HepG2 (cell line): Measurements from ENCODE around the gene MED4. TPM values are rescaled to one million over a fixed set of nuclear protein-coding genes. Genes with fewer than 3 reads are reported as not detected.

Experiments used
- ATAC-seq: fragments of 200-7000 bp; cut with Tn5 transposase; 3 replicates; pipeline ENCODE4 v1.9.1; 2020; ENCODE audit warnings: mild to moderate bottlenecking, moderate library complexity
- BruUV-seq: library from RNA; stranded (reverse); fragments of 400-500 nt; replicated peaks from 2 replicates; lab custom pipeline; 2021; lab: Mats Ljungman, UMichigan
- CTCF ChIA-PET: fragments of 300-600 bp; formaldehyde crosslinking; extraction: SDS; loops from one replicate; lab custom pipeline; 2021; ENCODE audit warnings: low total read pairs, inconsistent platforms, low intra/inter-chr PET ratio; lab: Yijun Ruan, JAX
- POLR2A ChIA-PET: fragments of 350-600 bp; sonication (Branson Sonifier 250); formaldehyde crosslinking; loops from one replicate; lab custom pipeline; 2020; ENCODE audit warnings: antibody characterized with exemption, inconsistent platforms; lab: Yijun Ruan, JAX
- DNase-seq: peaks from one replicate; pipeline ENCODE4 v3.0.0-alpha.2; 2015; ENCODE audit warnings: low spot score
- FAIRE-seq: peaks from 3 replicates; lab custom pipeline; 2011; peaks lifted over from hg19 to GRCh38; lab: Jason Lieb, UNC
- H2AFZ ChIP-seq: one replicate; pipeline ENCODE4 v1.6.1; 2011; ENCODE audit warnings: low read length, inconsistent platforms
- H3K27ac ChIP-seq: fragments of 300-600 bp; 3 replicates; pipeline ENCODE4 v1.8.0; 2011; ENCODE audit warnings: mixed run types, mild to moderate bottlenecking, mixed read lengths, low read length, inconsistent platforms; ENCODE audit not compliant: insufficient read depth; ENCODE audit errors: extremely low read length
- H3K27me3 ChIP-seq, 2 experiments: fragments of 200-600 bp in 1 of 2; 2 replicates in 1 of 2; 3 replicates in 1 of 2; pipeline versions ENCODE4 v1.6.0 to v1.8.0; 2011; ENCODE audit warnings: low read length in 2 of 2, mild to moderate bottlenecking in 2 of 2, moderate library complexity in 2 of 2, inconsistent platforms in 1 of 2; ENCODE audit not compliant: insufficient read depth in 2 of 2, control insufficient read depth in 1 of 2
- H3K36me3 ChIP-seq, 2 experiments: fragments of 200-600 bp in 1 of 2; replicated peaks in 1 of 2; 2 replicates in 1 of 2; 3 replicates in 1 of 2; pipeline versions ENCODE4 v1.5.1 to v1.8.0; 2011; ENCODE audit warnings: low read length in 2 of 2, inconsistent platforms in 1 of 2; ENCODE audit not compliant: insufficient read depth in 2 of 2, control insufficient read depth in 1 of 2
- H3K4me1 ChIP-seq: 2 replicates; pipeline ENCODE4 v1.5.1; 2012; ENCODE audit warnings: low read length, inconsistent platforms; ENCODE audit not compliant: insufficient read depth
- H3K4me2 ChIP-seq: 2 replicates; pipeline ENCODE4 v1.6.0; 2011; ENCODE audit warnings: low read depth, low read length, inconsistent platforms
- H3K4me3 ChIP-seq, 3 experiments: fragments of 200-600 bp in 1 of 3; sonication (generic), shearing (Covaris generic) in 1 of 3; replicated peaks in 1 of 3; 2 replicates each; pipeline ENCODE4 v1.5.1; 2011 to 2016; ENCODE audit warnings: low read length in 3 of 3, inconsistent platforms in 2 of 3, low read depth in 2 of 3, mild to moderate bottlenecking in 2 of 3, control low read depth in 1 of 3, mixed read lengths in 1 of 3; ENCODE audit not compliant: insufficient read depth in 1 of 3
- H3K79me2 ChIP-seq: one replicate; pipeline ENCODE4 v1.6.1; 2011; ENCODE audit warnings: low read length, inconsistent platforms; ENCODE audit not compliant: insufficient read depth
- H3K9ac ChIP-seq: 2 replicates; pipeline ENCODE4 v1.6.0; 2011; ENCODE audit warnings: mild to moderate bottlenecking, low read depth, low read length, inconsistent platforms; ENCODE audit not compliant: insufficient read depth
- H3K9me3 ChIP-seq: 2 replicates; pipeline ENCODE4 v1.5.1; 2012; ENCODE audit warnings: mild to moderate bottlenecking, low read length
- H4K20me1 ChIP-seq: 2 replicates; pipeline ENCODE4 v1.6.0; 2011; ENCODE audit warnings: inconsistent platforms, mild to moderate bottlenecking, low read length, moderate library complexity; ENCODE audit not compliant: insufficient read depth
- CCDC6 ChIP-seq: sonication (generic); formaldehyde crosslinking; IDR thresholded peaks from 2 replicates; pipeline ENCODE4 v1.8.1; 2022; ENCODE audit warnings: mild to moderate bottlenecking, missing genetic modification reagents, moderate library complexity
- FOXC1 ChIP-seq: sonication (generic); formaldehyde crosslinking; IDR thresholded peaks from 2 replicates; pipeline ENCODE4 v1.8.0; 2022; ENCODE audit warnings: mild to moderate bottlenecking, missing genetic modification reagents, borderline replicate concordance
- GATA4 ChIP-seq: sonication (generic); IDR thresholded peaks from 2 replicates; pipeline ENCODE4 v1.6.1; 2016; ENCODE audit warnings: antibody characterized with exemption, low read depth, borderline replicate concordance
- NCOA5 ChIP-seq: sonication (generic); formaldehyde crosslinking; IDR thresholded peaks from 2 replicates; pipeline ENCODE4 v1.4.0; 2020; ENCODE audit warnings: missing genetic modification reagents
- PAX8 ChIP-seq: sonication (generic); formaldehyde crosslinking; IDR thresholded peaks from 2 replicates; pipeline ENCODE4 v1.8.0; 2022; ENCODE audit warnings: mild to moderate bottlenecking, missing genetic modification reagents, borderline replicate concordance
- SOX13 ChIP-seq, 3 experiments: fragments of 450-650 bp in 1 of 3; sonication (generic) in 1 of 3; formaldehyde crosslinking in 1 of 3; IDR thresholded peaks in 2 of 3; conservative IDR thresholded peaks in 1 of 3; 2 replicates each; pipeline versions ENCODE4 v1.5.0 to v1.6.1; 2016 to 2020; ENCODE audit warnings: antibody characterized with exemption in 1 of 3, mild to moderate bottlenecking in 1 of 3, missing compliant biosample characterization in 1 of 3, missing genetic modification reagents in 1 of 3, moderate library complexity in 1 of 3
- ZBTB39 ChIP-seq: sonication (generic); formaldehyde crosslinking; IDR thresholded peaks from 2 replicates; pipeline ENCODE4 v1.5.0; 2020; ENCODE audit warnings: missing genetic modification reagents
- ZNF280B ChIP-seq: sonication (generic); formaldehyde crosslinking; IDR thresholded peaks from 2 replicates; pipeline ENCODE4 v1.5.0; 2020; ENCODE audit warnings: missing genetic modification reagents, mild to moderate bottlenecking, borderline replicate concordance
- ZNF296 ChIP-seq: sonication (generic); formaldehyde crosslinking; conservative IDR thresholded peaks from 2 replicates; pipeline ENCODE4 v1.5.0; 2020; ENCODE audit warnings: mild to moderate bottlenecking, missing genetic modification reagents
- WGBS: methylation state at CpG from one replicate; pipeline ENCODE4 v1.1.6; 2017; ENCODE audit warnings: low lambda C conversion rate; 5-methylcytosine and 5-hydroxymethylcytosine counted together
- in situ Hi-C: cut with HindIII; loops from 2 replicates; pipeline ENCODE4 v1.10.0; 2017; ENCODE audit warnings: low pct_unique_long_range_greater_than_20kb; ENCODE audit not compliant: extremely low pct_ligation_motif_present
- intact Hi-C: fragments of 100-400 bp; cut with micrococcal nuclease; formaldehyde crosslinking; loops from one replicate; pipeline ENCODE4 v1.10.0; 2022; ENCODE audit not compliant: unreplicated experiment
- polyA plus RNA-seq, 8 experiments: library from polyadenylated mRNA; depleted of rRNA in 3 of 8; stranded (reverse) in 7 of 8; unstranded in 1 of 8; fragments of >200 nt; fragmentation: Illumina TruSeq in 4 of 8; extraction: Trizol in 4 of 8; gene quantifications; 2 replicates each; pipeline versions ENCODE4 v1.2.1 to v1.2.3, GENCODE V29; 2011 to 2016; ENCODE audit warnings: low read depth in 4 of 8, missing spikeins in 1 of 8, mixed read lengths in 1 of 8; ENCODE audit not compliant: insufficient read depth in 1 of 8
- total RNA-seq, 5 experiments: library from RNA; depleted of rRNA; stranded (reverse); fragments of >200 nt; fragmentation: Illumina TruSeq; extraction: Trizol; gene quantifications; 2 replicates each; pipeline ENCODE4 v1.2.3, GENCODE V29; 2016; ENCODE audit warnings: low read depth in 1 of 5
- TF ChIP-seq, protein P1 (sequence below): sonication (generic); formaldehyde crosslinking; IDR thresholded peaks from 2 replicates; pipeline ENCODE4; 2020; ENCODE audit warnings: missing genetic modification reagents, mild to moderate bottlenecking, borderline replicate concordance
- TF ChIP-seq, protein P2 (sequence below): IDR thresholded peaks from 2 replicates; pipeline ENCODE4 v1.4.0; 2020; ENCODE audit warnings: mild to moderate bottlenecking, missing genetic modification reagents

Gene MED4
- total and polyA plus RNA-seq, 2 of the 13 experiments (the other 11 are each of a cell fraction or from before 2014, with no cell fraction given), result 49.4 to 57.8 TPM

DNA sequence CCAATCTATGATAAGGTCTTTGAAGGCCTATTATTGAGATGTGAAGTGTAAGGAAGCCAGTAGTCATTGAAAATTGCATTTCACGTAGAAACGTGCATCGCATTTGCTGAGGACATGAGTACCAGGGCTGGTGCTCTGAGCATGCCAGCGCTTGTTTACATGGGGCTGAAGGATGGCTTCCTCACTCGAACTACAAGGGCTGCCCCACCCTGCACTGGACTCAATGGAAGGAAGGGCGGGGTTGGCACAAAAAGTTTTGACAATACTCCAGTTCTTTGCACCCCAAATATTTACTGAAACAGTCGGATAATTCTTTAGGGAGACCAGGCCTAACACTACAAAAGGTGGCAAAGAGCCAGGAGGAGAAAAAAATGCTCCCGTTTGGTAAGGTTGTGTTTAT is 28.9 kb upstream of the MED4 start (continued):
- TF ChIP-seq ZNF280B (CRISPR knock-in tag) (no peak), CCDC6 (CRISPR knock-in tag) (no peak), NCOA5 (CRISPR knock-in tag) (no peak), ZNF296 (CRISPR knock-in tag) (no peak), FOXC1 (CRISPR knock-in tag) (no peak)
- TF ChIP-seq, protein P1, sequence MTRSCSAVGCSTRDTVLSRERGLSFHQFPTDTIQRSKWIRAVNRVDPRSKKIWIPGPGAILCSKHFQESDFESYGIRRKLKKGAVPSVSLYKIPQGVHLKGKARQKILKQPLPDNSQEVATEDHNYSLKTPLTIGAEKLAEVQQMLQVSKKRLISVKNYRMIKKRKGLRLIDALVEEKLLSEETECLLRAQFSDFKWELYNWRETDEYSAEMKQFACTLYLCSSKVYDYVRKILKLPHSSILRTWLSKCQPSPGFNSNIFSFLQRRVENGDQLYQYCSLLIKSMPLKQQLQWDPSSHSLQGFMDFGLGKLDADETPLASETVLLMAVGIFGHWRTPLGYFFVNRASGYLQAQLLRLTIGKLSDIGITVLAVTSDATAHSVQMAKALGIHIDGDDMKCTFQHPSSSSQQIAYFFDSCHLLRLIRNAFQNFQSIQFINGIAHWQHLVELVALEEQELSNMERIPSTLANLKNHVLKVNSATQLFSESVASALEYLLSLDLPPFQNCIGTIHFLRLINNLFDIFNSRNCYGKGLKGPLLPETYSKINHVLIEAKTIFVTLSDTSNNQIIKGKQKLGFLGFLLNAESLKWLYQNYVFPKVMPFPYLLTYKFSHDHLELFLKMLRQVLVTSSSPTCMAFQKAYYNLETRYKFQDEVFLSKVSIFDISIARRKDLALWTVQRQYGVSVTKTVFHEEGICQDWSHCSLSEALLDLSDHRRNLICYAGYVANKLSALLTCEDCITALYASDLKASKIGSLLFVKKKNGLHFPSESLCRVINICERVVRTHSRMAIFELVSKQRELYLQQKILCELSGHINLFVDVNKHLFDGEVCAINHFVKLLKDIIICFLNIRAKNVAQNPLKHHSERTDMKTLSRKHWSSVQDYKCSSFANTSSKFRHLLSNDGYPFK, result no peak
- TF ChIP-seq, all 625 proteins: peak for 0

GRCh38 chr13:48121733-48122132 is 26.8 kb upstream of the MED4 start:
- in situ Hi-C loops, result loop anchor here (10.0 to 25.0 kb wide), 2 partner anchors 183 to 466 kb away; partner anchors contain the start of gene RB1
- POLR2A ChIA-PET, result no interaction called here
- TF ChIP-seq ZBTB39 (CRISPR knock-in tag), result no peak
- TF ChIP-seq PAX8, result no peak
- TF ChIP-seq, protein P2, sequence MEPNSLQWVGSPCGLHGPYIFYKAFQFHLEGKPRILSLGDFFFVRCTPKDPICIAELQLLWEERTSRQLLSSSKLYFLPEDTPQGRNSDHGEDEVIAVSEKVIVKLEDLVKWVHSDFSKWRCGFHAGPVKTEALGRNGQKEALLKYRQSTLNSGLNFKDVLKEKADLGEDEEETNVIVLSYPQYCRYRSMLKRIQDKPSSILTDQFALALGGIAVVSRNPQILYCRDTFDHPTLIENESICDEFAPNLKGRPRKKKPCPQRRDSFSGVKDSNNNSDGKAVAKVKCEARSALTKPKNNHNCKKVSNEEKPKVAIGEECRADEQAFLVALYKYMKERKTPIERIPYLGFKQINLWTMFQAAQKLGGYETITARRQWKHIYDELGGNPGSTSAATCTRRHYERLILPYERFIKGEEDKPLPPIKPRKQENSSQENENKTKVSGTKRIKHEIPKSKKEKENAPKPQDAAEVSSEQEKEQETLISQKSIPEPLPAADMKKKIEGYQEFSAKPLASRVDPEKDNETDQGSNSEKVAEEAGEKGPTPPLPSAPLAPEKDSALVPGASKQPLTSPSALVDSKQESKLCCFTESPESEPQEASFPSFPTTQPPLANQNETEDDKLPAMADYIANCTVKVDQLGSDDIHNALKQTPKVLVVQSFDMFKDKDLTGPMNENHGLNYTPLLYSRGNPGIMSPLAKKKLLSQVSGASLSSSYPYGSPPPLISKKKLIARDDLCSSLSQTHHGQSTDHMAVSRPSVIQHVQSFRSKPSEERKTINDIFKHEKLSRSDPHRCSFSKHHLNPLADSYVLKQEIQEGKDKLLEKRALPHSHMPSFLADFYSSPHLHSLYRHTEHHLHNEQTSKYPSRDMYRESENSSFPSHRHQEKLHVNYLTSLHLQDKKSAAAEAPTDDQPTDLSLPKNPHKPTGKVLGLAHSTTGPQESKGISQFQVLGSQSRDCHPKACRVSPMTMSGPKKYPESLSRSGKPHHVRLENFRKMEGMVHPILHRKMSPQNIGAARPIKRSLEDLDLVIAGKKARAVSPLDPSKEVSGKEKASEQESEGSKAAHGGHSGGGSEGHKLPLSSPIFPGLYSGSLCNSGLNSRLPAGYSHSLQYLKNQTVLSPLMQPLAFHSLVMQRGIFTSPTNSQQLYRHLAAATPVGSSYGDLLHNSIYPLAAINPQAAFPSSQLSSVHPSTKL, result no peak
- TF ChIP-seq GATA4, result no peak
- TF ChIP-seq SOX13 (IDR thresholded peaks at IDR 0.05), result no peak
- TF ChIP-seq SOX13 (CRISPR knock-in tag; conservative IDR thresholded peaks at IDR 0.05 in 1 of 2, IDR thresholded peaks at IDR 0.05 in 1 of 2), result no peak

More at GRCh38 chr13:48121733-48122132, 26.8 kb upstream of the MED4 start:
- no peaks in the 10 kb centered on the region for H3K9me3 ChIP-seq
- DNase-seq, result no peak
- H3K4me1 ChIP-seq, result peaks cover 44% of the 10 kb centered on the region
- no peaks in the 10 kb centered on the region for H3K27me3 ChIP-seq
- WGBS, result 96% methylated on average over 3 of the region's 4 CpGs
- no peaks in the 10 kb centered on the region for H3K36me3 ChIP-seq
- no peak for ATAC-seq
- no peak overlapping the region for H3K4me3 ChIP-seq
- no peak for FAIRE-seq
- intact Hi-C loops, result no loop called here
- BruUV-seq, result no TSS peak
- H3K27ac ChIP-seq, result no peak overlapping the region
- CTCF ChIA-PET, result no interaction called here
- H2AFZ ChIP-seq, result no peak overlapping the region
- no peak overlapping the region for H3K4me2 ChIP-seq
- no peak overlapping the region for H3K9ac ChIP-seq
- H3K79me2 ChIP-seq, result no peaks in the 10 kb centered on the region
- H4K20me1 ChIP-seq, result no peaks in the 10 kb centered on the region
